Measurements from ENCODE around the gene PPP1R12A.
"Not testable (repeated sequence)": the region's sequence is repeated elsewhere in the genome, so short reads cannot be mapped to it uniquely, and the experiment has no call there.

PPP1R12A gene

GRCh38 chr12:79954037-79954610 is 19.2 kb upstream of the PPP1R12A start:
- no peak for TF ChIP-seq CTCF (conservative IDR thresholded peaks at IDR 0.05; ENCODE audit: control insufficient read depth, insufficient read depth, low read depth, low read length)
- H3K4me3 ChIP-seq (ENCODE audit: control insufficient read depth, low read depth, low read length), result no peak overlapping the region
- DNase-seq (ENCODE audit: low read depth), result no peak

GRCh38 chr12:79949098-79949497 is 14.2 kb upstream of the PPP1R12A start:
- no peak for DNase-seq (ENCODE audit: low read depth)
- no peak overlapping the region for H3K4me3 ChIP-seq (ENCODE audit: control insufficient read depth, low read depth, low read length)
- TF ChIP-seq CTCF (conservative IDR thresholded peaks at IDR 0.05; ENCODE audit: control insufficient read depth, insufficient read depth, low read depth, low read length), result no peak

- no peak for TF ChIP-seq CTCF (conservative IDR thresholded peaks at IDR 0.05; ENCODE audit: control insufficient read depth, insufficient read depth, low read depth, low read length)
- no peak for DNase-seq (ENCODE audit: low read depth)
- no peak overlapping the region for H3K4me3 ChIP-seq (ENCODE audit: control insufficient read depth, low read depth, low read length)
Measured at GRCh38 chr12:79945433-79945832, 10.5 kb upstream of the PPP1R12A start.

- H3K4me3 ChIP-seq (ENCODE audit: control insufficient read depth, low read depth, low read length), result no peak overlapping the region
- no peak for TF ChIP-seq CTCF (conservative IDR thresholded peaks at IDR 0.05; ENCODE audit: control insufficient read depth, insufficient read depth, low read depth, low read length)
- no peak for DNase-seq (ENCODE audit: low read depth)
Measured at GRCh38 chr12:79944565-79944964, 9.7 kb upstream of the PPP1R12A start.

- H3K4me3 ChIP-seq (ENCODE audit: control insufficient read depth, low read depth, low read length); DNase-seq (ENCODE audit: low read depth): not testable (repeated sequence)
Measured at GRCh38 chr12:79942846-79943245, 7.9 kb upstream of the PPP1R12A start.

GRCh38 chr12:79939728-79940310 is 4.9 kb upstream of the PPP1R12A start:
- DNase-seq (ENCODE audit: low read depth), result no peak
- no peak overlapping the region for H3K4me3 ChIP-seq (ENCODE audit: control insufficient read depth, low read depth, low read length)
- TF ChIP-seq CTCF (conservative IDR thresholded peaks at IDR 0.05; ENCODE audit: control insufficient read depth, insufficient read depth, low read depth, low read length), result no peak

- H3K4me3 ChIP-seq (ENCODE audit: control insufficient read depth, low read depth, low read length), result no peak overlapping the region
- no peak for TF ChIP-seq CTCF (conservative IDR thresholded peaks at IDR 0.05; ENCODE audit: control insufficient read depth, insufficient read depth, low read depth, low read length)
- no peak for DNase-seq (ENCODE audit: low read depth)
Measured at GRCh38 chr12:79938843-79939242, 3.9 kb upstream of the PPP1R12A start.
